Mesenchymal stem cell (in vitro differentiated cells and primary cell): ENCODE data around the gene USP9Y.

Experiments used
- DNase-seq: peaks from one replicate; pipeline ENCODE4 v3.0.0-alpha.2; 2013
- H2AFZ ChIP-seq: one replicate; pipeline ENCODE4 v1.6.1; 2013; ENCODE audit warnings: low read depth, mild to moderate bottlenecking, control low read depth, inconsistent platforms, low read length, moderate library complexity
- H2AK5ac ChIP-seq: 2 replicates; pipeline ENCODE4 v1.6.1; 2013; ENCODE audit warnings: low read length, moderate library complexity, mild to moderate bottlenecking, inconsistent platforms; ENCODE audit not compliant: severe bottlenecking
- H2BK120ac ChIP-seq: one replicate; pipeline ENCODE4 v1.6.1; 2013; ENCODE audit warnings: low read depth, mild to moderate bottlenecking, inconsistent platforms, low read length, moderate library complexity
- H2BK12ac ChIP-seq, 2 experiments: one replicate each; pipeline ENCODE4 v1.6.1; 2013; ENCODE audit warnings: inconsistent platforms in 2 of 2, low read length in 2 of 2, mild to moderate bottlenecking in 2 of 2, moderate library complexity in 2 of 2, control low read depth in 1 of 2
- H2BK15ac ChIP-seq: one replicate; pipeline ENCODE4 v1.6.1; 2013; ENCODE audit warnings: mild to moderate bottlenecking, low read depth, inconsistent platforms; ENCODE audit not compliant: poor library complexity, severe bottlenecking
- H2BK5ac ChIP-seq: 2 replicates; pipeline ENCODE4 v1.6.1; 2013; ENCODE audit warnings: low read depth, mild to moderate bottlenecking, low read length, control low read depth, inconsistent platforms; ENCODE audit not compliant: poor library complexity, severe bottlenecking
- H3K14ac ChIP-seq, 2 experiments: one replicate each; pipeline ENCODE4 v1.6.1; 2013; ENCODE audit warnings: inconsistent platforms in 2 of 2, low read length in 2 of 2, control low read depth in 1 of 2, mild to moderate bottlenecking in 1 of 2, moderate library complexity in 1 of 2
- H3K18ac ChIP-seq, 2 experiments: one replicate each; pipeline ENCODE4 v1.6.1; 2013; ENCODE audit warnings: inconsistent platforms in 2 of 2, low read length in 2 of 2, control low read depth in 1 of 2, low read depth in 1 of 2, mild to moderate bottlenecking in 1 of 2
- H3K23ac ChIP-seq, 2 experiments: one replicate each; pipeline ENCODE4 v1.6.1; 2013; ENCODE audit warnings: inconsistent platforms in 2 of 2, low read length in 2 of 2, mild to moderate bottlenecking in 2 of 2, moderate library complexity in 2 of 2, control low read depth in 1 of 2
- H3K27ac ChIP-seq: 2 replicates; pipeline ENCODE4 v1.5.1; 2013; ENCODE audit warnings: mild to moderate bottlenecking, moderate library complexity, low read length, control low read depth, inconsistent platforms; ENCODE audit not compliant: poor library complexity, severe bottlenecking
- H3K27me3 ChIP-seq, 2 experiments: 2 replicates each; pipeline versions ENCODE4 v1.6.1 to v1.7.0; 2013; ENCODE audit warnings: low read length in 2 of 2, mild to moderate bottlenecking in 2 of 2, moderate library complexity in 2 of 2, control low read depth in 1 of 2, inconsistent platforms in 1 of 2; ENCODE audit not compliant: control insufficient read depth in 1 of 2, insufficient read depth in 1 of 2
- H3K36me3 ChIP-seq, 2 experiments: 2 replicates each; pipeline versions ENCODE4 v1.6.1 to v1.7.0; 2013; ENCODE audit warnings: low read length in 2 of 2, control low read depth in 1 of 2, inconsistent platforms in 1 of 2, low read depth in 1 of 2, mild to moderate bottlenecking in 1 of 2; ENCODE audit not compliant: insufficient read depth in 2 of 2, control insufficient read depth in 1 of 2
- H3K4ac ChIP-seq, 2 experiments: one replicate each; pipeline ENCODE4 v1.6.1; 2013; ENCODE audit warnings: inconsistent platforms in 2 of 2, low read length in 2 of 2, mild to moderate bottlenecking in 2 of 2, moderate library complexity in 2 of 2, control low read depth in 1 of 2, low read depth in 1 of 2
- H3K4me1 ChIP-seq: 2 replicates; pipeline ENCODE4 v1.6.1; 2013; ENCODE audit warnings: low read depth, low read length, control low read depth; ENCODE audit not compliant: control insufficient read depth, insufficient read depth
- H3K4me2 ChIP-seq: 2 replicates; pipeline ENCODE4 v1.6.1; 2013; ENCODE audit warnings: low read length, mild to moderate bottlenecking, inconsistent platforms; ENCODE audit not compliant: poor library complexity, severe bottlenecking
- H3K4me3 ChIP-seq, 2 experiments: 2 replicates each; pipeline versions ENCODE4 v1.5.1 to v1.7.0; 2013; ENCODE audit warnings: low read length in 2 of 2, mild to moderate bottlenecking in 2 of 2, control low read depth in 1 of 2, low read depth in 1 of 2; ENCODE audit not compliant: insufficient read depth in 1 of 2
- H3K79me1 ChIP-seq: replicated peaks from 2 replicates; pipeline ENCODE4 v1.6.1; 2013; ENCODE audit warnings: mild to moderate bottlenecking, control low read depth, low read length, inconsistent platforms; ENCODE audit not compliant: poor library complexity, severe bottlenecking
- H3K9ac ChIP-seq: 2 replicates; pipeline ENCODE4 v1.7.0; 2013; ENCODE audit warnings: mild to moderate bottlenecking, low read length, moderate library complexity
- H3K9me3 ChIP-seq: 2 replicates; pipeline ENCODE4 v1.7.0; 2013; ENCODE audit warnings: mild to moderate bottlenecking, low read length; ENCODE audit not compliant: control insufficient read depth
- H4K8ac ChIP-seq: one replicate; pipeline ENCODE4 v1.6.1; 2013; ENCODE audit warnings: inconsistent platforms, mild to moderate bottlenecking, low read length, moderate library complexity
- H4K91ac ChIP-seq: one replicate; pipeline ENCODE4 v1.6.1; 2013; ENCODE audit warnings: mild to moderate bottlenecking, low read length, inconsistent platforms
- WGBS: methylation state at CpG from one replicate; pipeline ENCODE4 v1.1.7; 2013; ENCODE audit warnings: mixed read lengths; 5-methylcytosine and 5-hydroxymethylcytosine counted together

USP9Y gene

GRCh38 chrY:12846793-12847192, 145.8 kb downstream of the USP9Y start:
- no peak overlapping the region for H2BK120ac ChIP-seq
- no peak overlapping the region for H4K8ac ChIP-seq
- H3K4me3 ChIP-seq: no peak overlapping the region
- no peak overlapping the region for H4K91ac ChIP-seq
- H3K18ac ChIP-seq: no peak overlapping the region
- H3K4me1 ChIP-seq: no peaks in the 10 kb centered on the region
- no peak overlapping the region for H2BK12ac ChIP-seq
- no peaks in the 10 kb centered on the region for H3K79me1 ChIP-seq
- H3K9me3 ChIP-seq: no peaks in the 10 kb centered on the region
- no peak overlapping the region for H3K23ac ChIP-seq
- no peak for DNase-seq
- no peak overlapping the region for H3K4ac ChIP-seq
- H3K4me2 ChIP-seq: no peak overlapping the region
- no peak overlapping the region for H2AK5ac ChIP-seq
- no peak overlapping the region for H2AFZ ChIP-seq
- H3K27ac ChIP-seq: no peak overlapping the region
- H3K14ac ChIP-seq: no peak overlapping the region
- WGBS: no CpG with 5 or more reads among the region's 3 CpGs
- no peaks in the 10 kb centered on the region for H3K27me3 ChIP-seq
- H3K36me3 ChIP-seq: no peaks in the 10 kb centered on the region
- H2BK15ac ChIP-seq: no peak overlapping the region
- H2BK5ac ChIP-seq: no peak overlapping the region
- no peak overlapping the region for H3K9ac ChIP-seq

- no peak overlapping the region for H2AFZ ChIP-seq
- no peak for DNase-seq
- H3K36me3 ChIP-seq: peaks cover 0 to 16% of the 10 kb centered on the region in 2 experiments
- no peak overlapping the region for H3K14ac ChIP-seq
- H3K27ac ChIP-seq: no peak overlapping the region
- no peak overlapping the region for H4K8ac ChIP-seq
- H2AK5ac ChIP-seq: no peak overlapping the region
- H3K27me3 ChIP-seq: no peaks in the 10 kb centered on the region
- H2BK5ac ChIP-seq: no peak overlapping the region
- H3K23ac ChIP-seq: no peak overlapping the region
- no peak overlapping the region for H4K91ac ChIP-seq
- H2BK12ac ChIP-seq: no peak overlapping the region
- H3K4ac ChIP-seq: no peak overlapping the region
- no peak overlapping the region for H3K4me3 ChIP-seq
- H3K79me1 ChIP-seq: no peaks in the 10 kb centered on the region
- no peak overlapping the region for H2BK15ac ChIP-seq
- H3K9ac ChIP-seq: no peak overlapping the region
- no peak overlapping the region for H3K18ac ChIP-seq
- no peaks in the 10 kb centered on the region for H3K4me1 ChIP-seq
- no peak overlapping the region for H3K4me2 ChIP-seq
- H3K9me3 ChIP-seq: no peaks in the 10 kb centered on the region
- H2BK120ac ChIP-seq: no peak overlapping the region
Measured at GRCh38 chrY:12855791-12856275, 154.8 kb downstream of the USP9Y start.

GRCh38 chrY:12867960-12868359, 166.9 kb downstream of the USP9Y start:
- H3K14ac ChIP-seq: no peak overlapping the region
- no peak overlapping the region for H2AK5ac ChIP-seq
- H3K9ac ChIP-seq: no peak overlapping the region
- H3K79me1 ChIP-seq: no peaks in the 10 kb centered on the region
- H2AFZ ChIP-seq: no peak overlapping the region
- H2BK12ac ChIP-seq: no peak overlapping the region
- no peak overlapping the region for H2BK15ac ChIP-seq
- H2BK5ac ChIP-seq: no peak overlapping the region
- no peaks in the 10 kb centered on the region for H3K4me1 ChIP-seq
- 100% methylated on average over 1 of the region's 2 CpGs for WGBS
- H4K8ac ChIP-seq: no peak overlapping the region
- H2BK120ac ChIP-seq: no peak overlapping the region
- no peak overlapping the region for H4K91ac ChIP-seq
- no peak overlapping the region for H3K4me3 ChIP-seq
- no peak overlapping the region for H3K23ac ChIP-seq
- H3K27ac ChIP-seq: no peak overlapping the region
- no peaks in the 10 kb centered on the region for H3K9me3 ChIP-seq
- no peak overlapping the region for H3K18ac ChIP-seq
- H3K4ac ChIP-seq: no peak overlapping the region
- H3K4me2 ChIP-seq: no peak overlapping the region
- no peak for DNase-seq
- no peaks in the 10 kb centered on the region for H3K27me3 ChIP-seq
- peaks cover 0 to 4% of the 10 kb centered on the region in 2 experiments for H3K36me3 ChIP-seq

- no peak for DNase-seq
- no peak overlapping the region for H3K9ac ChIP-seq
- no peak overlapping the region for H3K4me3 ChIP-seq
- H3K27ac ChIP-seq: no peak overlapping the region
- H3K18ac ChIP-seq: no peak overlapping the region
- H4K91ac ChIP-seq: no peak overlapping the region
- no peaks in the 10 kb centered on the region for H3K79me1 ChIP-seq
- no peak overlapping the region for H2BK12ac ChIP-seq
- no peak overlapping the region for H3K14ac ChIP-seq
- no peak overlapping the region for H3K4me2 ChIP-seq
- no peaks in the 10 kb centered on the region for H3K36me3 ChIP-seq
- H2BK15ac ChIP-seq: no peak overlapping the region
- no peak overlapping the region for H3K4ac ChIP-seq
- peaks cover 0 to 3% of the 10 kb centered on the region in 2 experiments for H3K27me3 ChIP-seq
- no peaks in the 10 kb centered on the region for H3K4me1 ChIP-seq
- no peak overlapping the region for H4K8ac ChIP-seq
- no peak overlapping the region for H2BK120ac ChIP-seq
- H3K9me3 ChIP-seq: no peaks in the 10 kb centered on the region
- no peak overlapping the region for H2AFZ ChIP-seq
- H3K23ac ChIP-seq: no peak overlapping the region
- H2BK5ac ChIP-seq: no peak overlapping the region
- H2AK5ac ChIP-seq: no peak overlapping the region
Measured at GRCh38 chrY:12896973-12897372, 195.9 kb downstream of the USP9Y start.
